Ovary (tissue), 3 donors: ENCODE measurements around the gene CRLF1.

Source experiments
- CTCF ChIP-seq, 3 donors: fragments of 450-650 bp in 2 of 3; fragments of 200-600 bp in 1 of 3; IDR thresholded peaks; one replicate each; pipeline versions ENCODE4 v1.5.1 to v1.8.0; 2016 to 2022; ENCODE audit warnings: antibody characterized with exemption in 3 of 3, mild to moderate bottlenecking in 1 of 3
- POLR2A ChIP-seq: fragments of 450-650 bp; IDR thresholded peaks from one replicate; pipeline ENCODE4 v1.6.1; 2017; ENCODE audit warnings: antibody characterized with exemption, mild to moderate bottlenecking, moderate library complexity
- donor health status: DM: no; HTN: no; CAD: no.

- TF ChIP-seq CTCF (IDR thresholded peaks at IDR 0.05): no peak
- no peak for TF ChIP-seq POLR2A
These were observed 3.6 kb upstream of the CRLF1 start for GRCh38 chr19:18610245-18610555.
